ENCODE results near the gene NAGS. TPM values are rescaled to one million over a fixed set of nuclear protein-coding genes. Genes with fewer than 3 reads are reported as not detected.

The NAGS gene
- total and polyA plus RNA-seq, 10 of the 15 experiments (the other 5 are each of a cell fraction or from before 2014, with no cell fraction given): 0.11 to 1.6 (median 0.64) TPM; not detected in 1

DNA sequence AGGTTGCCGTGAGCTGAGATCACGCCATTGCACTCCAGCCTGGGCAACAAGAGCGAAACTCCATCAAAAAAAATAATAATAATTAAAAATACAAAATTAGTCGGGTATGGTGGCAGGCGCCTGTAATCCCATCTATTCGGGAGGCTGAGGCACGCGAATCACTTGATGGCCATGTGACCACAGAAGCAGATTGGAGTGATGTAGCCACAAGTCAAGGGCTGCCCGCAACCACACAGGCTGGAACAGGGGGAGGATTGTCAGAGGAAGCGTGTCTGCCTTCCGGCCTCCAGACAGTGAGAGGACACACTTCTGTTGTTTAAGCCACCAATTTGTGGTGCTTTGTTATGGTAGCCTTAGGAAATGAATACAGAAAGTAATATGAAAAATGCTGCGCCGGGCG, 11.8 kb upstream of the NAGS start (continued):
- no peak for TF ChIP-seq CEBPB (IDR thresholded peaks at IDR 0.05; ENCODE audit: borderline replicate concordance in 1 of 2, low read depth in 2 of 2, low read length in 2 of 2)
- no peak for TF ChIP-seq SMAD5 (IDR thresholded peaks at IDR 0.05; ENCODE audit: low read depth)

DNA sequence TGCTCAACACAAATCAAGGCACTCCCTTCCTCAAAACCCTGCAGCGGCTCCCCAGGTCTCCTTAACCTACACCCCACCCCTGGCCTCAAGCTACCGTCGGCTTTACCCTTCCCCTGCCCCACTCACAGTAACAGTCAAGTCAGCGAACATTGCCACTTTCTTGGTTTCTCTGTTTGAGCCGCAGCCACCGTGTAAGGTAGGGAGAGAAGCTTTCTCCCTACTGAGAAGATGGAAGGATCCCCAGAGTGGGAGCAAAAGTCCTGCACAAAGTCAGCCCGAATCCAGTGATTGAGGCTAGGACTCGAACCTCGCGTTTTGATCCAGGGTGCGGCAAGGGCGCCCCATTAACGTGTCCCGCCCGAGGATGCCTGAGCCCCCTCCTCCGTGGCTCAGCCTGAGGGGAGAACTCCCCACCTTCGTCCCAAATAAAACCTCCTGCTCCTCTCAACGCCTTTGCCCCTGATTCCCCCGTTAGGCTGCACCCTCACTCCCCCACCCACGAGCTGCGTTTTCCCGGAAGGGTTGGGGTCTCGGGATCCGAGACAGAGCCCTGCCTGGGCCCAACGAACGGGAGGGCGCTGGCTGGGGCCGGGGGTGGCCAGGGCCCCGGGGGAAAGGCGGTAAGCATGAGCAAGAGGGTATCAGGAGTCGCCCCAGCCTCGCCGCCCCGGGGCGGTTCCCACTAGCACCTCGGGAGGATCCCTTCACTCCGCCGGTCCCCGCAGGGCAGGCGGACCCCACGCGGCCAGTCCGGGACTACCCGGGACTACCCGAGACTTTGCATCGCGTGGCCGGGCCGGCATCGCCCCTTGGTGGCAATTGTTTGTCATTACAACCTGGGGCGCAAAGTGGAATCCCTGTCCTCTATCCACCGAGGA, 9.9 kb upstream of the NAGS start:
- in situ Hi-C loops (cut with MboI): loop anchor here (5.0 kb wide), 1 partner anchor 52 kb away; the partner anchor contains the start of gene PPY
- CTCF ChIA-PET: interaction anchor here (0.7 to 5.0 kb wide), 7 partner anchors 14 to 115 kb away, joined by 3 to 42 read pairs (median 4); partner anchors contain the start of gene PPY
- Histone ChIP-seq H3K4me2 (ENCODE audit: control insufficient read depth, insufficient read depth) (peak overlapping the region; percentile 42; the same call in 1 of the 2 replicates), H3K4me3 (no peak overlapping the region), H3K27me3 (replicated peaks in 1 of 2; ENCODE audit: control insufficient read depth in 2 of 2, insufficient read depth in 2 of 2, low read length in 1 of 2) (peaks cover 4 to 6% of the 10 kb centered on the region in 2 experiments; a peak in 3 of 4 replicates), H4K20me1 (ENCODE audit: control insufficient read depth, insufficient read depth) (no peaks in the 10 kb centered on the region), H3K4me1 (ENCODE audit: control insufficient read depth, insufficient read depth, low read length) (no peaks in the 10 kb centered on the region), H3K9me3 (replicated peaks; ENCODE audit: control insufficient read depth, insufficient read depth, low read length) (no peaks in the 10 kb centered on the region), H3K27ac (ENCODE audit: control insufficient read depth, insufficient read depth) (no peak overlapping the region), H3K79me2 (ENCODE audit: control insufficient read depth, insufficient read depth, low read length) (no peaks in the 10 kb centered on the region), H3K36me3 (ENCODE audit: control insufficient read depth in 2 of 2, insufficient read depth in 2 of 2, low read length in 1 of 2) (no peaks in the 10 kb centered on the region), H2AFZ (ENCODE audit: control insufficient read depth, low read depth, low read length) (no peak overlapping the region; the same call in 1 of the 2 replicates), H3K9ac (ENCODE audit: control insufficient read depth, insufficient read depth, low read length) (no peak overlapping the region)
- no peak for FAIRE-seq
- POLR2A ChIA-PET: no interaction called here
- no TSS peak for BruUV-seq (replicated peaks)
- SMC1A ChIA-PET (ENCODE audit: uncharacterized antibody, unreplicated experiment): interaction anchor here (0.6 to 1.8 kb wide), 5 partner anchors 8 to 85 kb away, joined by 3 to 7 read pairs (median 3); no protein-coding TSS in a partner anchor
- RAD21 ChIA-PET (ENCODE audit: unreplicated experiment): interaction anchor here (1.2 to 1.8 kb wide), 2 partner anchors 47 to 50 kb away, joined by 3 to 10 read pairs; no protein-coding TSS in a partner anchor
- intact Hi-C loops (cut with micrococcal nuclease; ENCODE audit: unreplicated experiment): loop anchor here (1.0 to 10.0 kb wide), 2 partner anchors 50 to 120 kb away; no protein-coding TSS in a partner anchor
- 3% methylated on average over 50 of the region's 52 CpGs for WGBS (ENCODE audit: insufficient coverage, insufficient replicate concordance, low lambda C conversion rate, missing lambda C conversion rate)
- peak; percentile 94 for ATAC-seq
- DNase-seq (ENCODE audit: low read depth, low spot score): no peak
- TF ChIP-seq MEF2B (IDR thresholded peaks at IDR 0.05; ENCODE audit: partially characterized antibody, poor library complexity, severe bottlenecking) (no peak), PAX8 (IDR thresholded peaks at IDR 0.05) (no peak), NR2C2 (IDR thresholded peaks at IDR 0.05; ENCODE audit: borderline replicate concordance, control insufficient read depth, insufficient read length, low read depth) (no peak), POLR2AphosphoS5 (IDR thresholded peaks at IDR 0.05; ENCODE audit: low read length) (no peak), BHLHE40 (IDR thresholded peaks at IDR 0.05; ENCODE audit: borderline replicate concordance in 1 of 2, low read depth in 2 of 2, low read length in 1 of 2) (peak in 1 of 2 experiments; percentile 8; a peak in 1 of 4 replicates), JUND (IDR thresholded peaks at IDR 0.05; ENCODE audit: low read depth, low read length) (no peak), YY1 (IDR thresholded peaks at IDR 0.05; ENCODE audit: low read depth, low read length) (0 out of 2 replicates have a peak, but pooled peaks have one; percentile 24), IRF4 (IDR thresholded peaks at IDR 0.05; ENCODE audit: low read depth, low read length) (no peak), LARP7 (IDR thresholded peaks at IDR 0.05) (no peak), RAD21 (IDR thresholded peaks at IDR 0.05; ENCODE audit: insufficient read depth, low read depth, low read length) (peak; percentile 85), ZNF274 (IDR thresholded peaks at IDR 0.05; ENCODE audit: insufficient read depth, insufficient read length) (no peak), SMARCA5 (IDR thresholded peaks at IDR 0.05) (no peak)
- TF ChIP-seq, protein P1, sequence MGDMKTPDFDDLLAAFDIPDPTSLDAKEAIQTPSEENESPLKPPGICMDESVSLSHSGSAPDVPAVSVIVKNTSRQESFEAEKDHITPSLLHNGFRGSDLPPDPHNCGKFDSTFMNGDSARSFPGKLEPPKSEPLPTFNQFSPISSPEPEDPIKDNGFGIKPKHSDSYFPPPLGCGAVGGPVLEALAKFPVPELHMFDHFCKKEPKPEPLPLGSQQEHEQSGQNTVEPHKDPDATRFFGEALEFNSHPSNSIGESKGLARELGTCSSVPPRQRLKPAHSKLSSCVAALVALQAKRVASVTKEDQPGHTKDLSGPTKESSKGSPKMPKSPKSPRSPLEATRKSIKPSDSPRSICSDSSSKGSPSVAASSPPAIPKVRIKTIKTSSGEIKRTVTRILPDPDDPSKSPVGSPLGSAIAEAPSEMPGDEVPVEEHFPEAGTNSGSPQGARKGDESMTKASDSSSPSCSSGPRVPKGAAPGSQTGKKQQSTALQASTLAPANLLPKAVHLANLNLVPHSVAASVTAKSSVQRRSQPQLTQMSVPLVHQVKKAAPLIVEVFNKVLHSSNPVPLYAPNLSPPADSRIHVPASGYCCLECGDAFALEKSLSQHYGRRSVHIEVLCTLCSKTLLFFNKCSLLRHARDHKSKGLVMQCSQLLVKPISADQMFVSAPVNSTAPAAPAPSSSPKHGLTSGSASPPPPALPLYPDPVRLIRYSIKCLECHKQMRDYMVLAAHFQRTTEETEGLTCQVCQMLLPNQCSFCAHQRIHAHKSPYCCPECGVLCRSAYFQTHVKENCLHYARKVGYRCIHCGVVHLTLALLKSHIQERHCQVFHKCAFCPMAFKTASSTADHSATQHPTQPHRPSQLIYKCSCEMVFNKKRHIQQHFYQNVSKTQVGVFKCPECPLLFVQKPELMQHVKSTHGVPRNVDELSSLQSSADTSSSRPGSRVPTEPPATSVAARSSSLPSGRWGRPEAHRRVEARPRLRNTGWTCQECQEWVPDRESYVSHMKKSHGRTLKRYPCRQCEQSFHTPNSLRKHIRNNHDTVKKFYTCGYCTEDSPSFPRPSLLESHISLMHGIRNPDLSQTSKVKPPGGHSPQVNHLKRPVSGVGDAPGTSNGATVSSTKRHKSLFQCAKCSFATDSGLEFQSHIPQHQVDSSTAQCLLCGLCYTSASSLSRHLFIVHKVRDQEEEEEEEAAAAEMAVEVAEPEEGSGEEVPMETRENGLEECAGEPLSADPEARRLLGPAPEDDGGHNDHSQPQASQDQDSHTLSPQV (IDR thresholded peaks at IDR 0.05): no peak
- TF ChIP-seq, protein P2, sequence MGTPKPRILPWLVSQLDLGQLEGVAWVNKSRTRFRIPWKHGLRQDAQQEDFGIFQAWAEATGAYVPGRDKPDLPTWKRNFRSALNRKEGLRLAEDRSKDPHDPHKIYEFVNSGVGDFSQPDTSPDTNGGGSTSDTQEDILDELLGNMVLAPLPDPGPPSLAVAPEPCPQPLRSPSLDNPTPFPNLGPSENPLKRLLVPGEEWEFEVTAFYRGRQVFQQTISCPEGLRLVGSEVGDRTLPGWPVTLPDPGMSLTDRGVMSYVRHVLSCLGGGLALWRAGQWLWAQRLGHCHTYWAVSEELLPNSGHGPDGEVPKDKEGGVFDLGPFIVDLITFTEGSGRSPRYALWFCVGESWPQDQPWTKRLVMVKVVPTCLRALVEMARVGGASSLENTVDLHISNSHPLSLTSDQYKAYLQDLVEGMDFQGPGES (IDR thresholded peaks at IDR 0.05): no peak

Measured in GM12878 (cell line).